ENCODE measurements around the gene CTCFL.

The CTCFL gene

DNA sequence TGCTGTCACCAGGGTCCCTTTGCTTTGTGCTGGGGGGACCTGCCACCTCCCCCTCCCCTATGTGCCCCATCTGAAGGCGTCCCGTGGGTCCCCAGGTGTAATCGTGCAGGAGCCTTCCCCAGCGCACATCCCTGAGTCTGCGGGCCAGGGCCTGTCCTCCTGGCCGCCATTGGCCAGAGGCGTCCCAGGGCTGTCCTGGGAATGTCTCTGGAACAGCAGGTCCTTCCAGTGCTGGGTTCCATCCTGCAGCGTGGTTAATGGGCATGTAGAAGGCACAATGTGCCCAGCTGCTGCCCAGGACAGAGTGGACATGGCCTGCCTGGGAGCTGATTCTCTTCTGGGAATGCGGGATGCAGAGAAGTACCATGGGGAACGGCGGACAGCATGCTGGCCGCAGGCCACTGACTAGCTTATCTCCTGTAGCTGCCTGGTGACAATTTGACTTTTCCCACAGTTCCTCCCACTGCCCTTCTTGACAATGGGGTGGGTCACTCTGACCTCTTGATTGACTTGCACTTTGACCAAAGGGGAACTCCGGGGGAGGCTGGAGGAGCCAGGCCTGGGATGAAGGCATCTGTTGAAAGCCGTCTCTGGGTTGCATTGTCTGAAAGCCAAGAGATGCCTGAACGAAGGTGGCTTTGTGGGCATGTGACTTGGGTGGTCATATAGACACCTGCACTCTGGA is 64.0 kb downstream of the CTCFL start:
- no peak for DNase-seq (ENCODE audit: low read depth)
- no peak overlapping the region for H3K4me3 ChIP-seq (ENCODE audit: control insufficient read depth, low read depth, low read length)
- TF ChIP-seq, protein P1, sequence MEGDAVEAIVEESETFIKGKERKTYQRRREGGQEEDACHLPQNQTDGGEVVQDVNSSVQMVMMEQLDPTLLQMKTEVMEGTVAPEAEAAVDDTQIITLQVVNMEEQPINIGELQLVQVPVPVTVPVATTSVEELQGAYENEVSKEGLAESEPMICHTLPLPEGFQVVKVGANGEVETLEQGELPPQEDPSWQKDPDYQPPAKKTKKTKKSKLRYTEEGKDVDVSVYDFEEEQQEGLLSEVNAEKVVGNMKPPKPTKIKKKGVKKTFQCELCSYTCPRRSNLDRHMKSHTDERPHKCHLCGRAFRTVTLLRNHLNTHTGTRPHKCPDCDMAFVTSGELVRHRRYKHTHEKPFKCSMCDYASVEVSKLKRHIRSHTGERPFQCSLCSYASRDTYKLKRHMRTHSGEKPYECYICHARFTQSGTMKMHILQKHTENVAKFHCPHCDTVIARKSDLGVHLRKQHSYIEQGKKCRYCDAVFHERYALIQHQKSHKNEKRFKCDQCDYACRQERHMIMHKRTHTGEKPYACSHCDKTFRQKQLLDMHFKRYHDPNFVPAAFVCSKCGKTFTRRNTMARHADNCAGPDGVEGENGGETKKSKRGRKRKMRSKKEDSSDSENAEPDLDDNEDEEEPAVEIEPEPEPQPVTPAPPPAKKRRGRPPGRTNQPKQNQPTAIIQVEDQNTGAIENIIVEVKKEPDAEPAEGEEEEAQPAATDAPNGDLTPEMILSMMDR (conservative IDR thresholded peaks at IDR 0.05; ENCODE audit: control insufficient read depth, insufficient read depth, low read depth, low read length) = no peak

DNA sequence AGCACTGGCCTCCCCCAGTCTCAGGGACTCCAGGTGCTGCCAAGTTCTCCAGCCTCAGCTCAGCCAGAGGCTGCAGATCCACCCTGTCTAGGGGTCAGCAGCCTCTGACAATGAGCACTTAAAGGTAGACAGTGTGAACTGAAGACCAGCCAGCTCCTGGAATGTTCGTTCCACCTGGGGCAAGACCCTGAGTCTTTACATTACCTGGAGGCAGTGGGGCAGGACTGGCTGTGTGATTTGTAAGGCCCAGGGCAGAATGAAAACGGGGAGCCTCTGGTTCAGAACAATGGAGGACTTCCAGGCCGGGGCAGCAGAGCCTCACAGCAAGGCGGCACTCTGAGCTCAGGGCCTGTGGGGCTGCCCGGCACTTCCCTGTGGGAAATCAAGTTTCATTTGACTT is 65.0 kb downstream of the CTCFL start:
- no peak overlapping the region for H3K4me3 ChIP-seq (ENCODE audit: control insufficient read depth, low read depth, low read length)
- TF ChIP-seq, protein P1 (conservative IDR thresholded peaks at IDR 0.05; ENCODE audit: control insufficient read depth, insufficient read depth, low read depth, low read length) = no peak
- DNase-seq (ENCODE audit: low read depth) = no peak

DNA sequence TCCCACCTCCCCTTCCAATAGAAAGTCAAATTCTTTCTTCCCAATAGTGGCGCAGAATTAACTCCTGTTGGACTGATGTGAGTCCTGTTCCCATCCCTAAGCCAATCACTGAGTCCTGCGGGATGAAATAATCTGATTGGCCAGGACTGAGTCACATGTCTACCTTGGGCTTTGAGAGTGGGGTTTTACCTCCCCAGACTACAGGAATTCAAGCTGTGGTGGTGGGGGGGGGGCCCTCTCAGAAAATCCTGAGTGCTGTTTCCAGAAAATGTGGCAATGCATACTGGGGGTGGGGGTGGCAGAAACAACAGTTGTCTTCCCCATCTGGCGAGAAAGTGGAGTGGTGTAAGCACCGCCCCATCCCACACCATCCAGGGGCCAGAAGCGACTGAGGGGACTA is 65.7 kb downstream of the CTCFL start:
- TF ChIP-seq, protein P1 (conservative IDR thresholded peaks at IDR 0.05; ENCODE audit: control insufficient read depth, insufficient read depth, low read depth, low read length) = no peak
- DNase-seq (ENCODE audit: low read depth) = no peak
- no peak overlapping the region for H3K4me3 ChIP-seq (ENCODE audit: control insufficient read depth, low read depth, low read length)

DNA sequence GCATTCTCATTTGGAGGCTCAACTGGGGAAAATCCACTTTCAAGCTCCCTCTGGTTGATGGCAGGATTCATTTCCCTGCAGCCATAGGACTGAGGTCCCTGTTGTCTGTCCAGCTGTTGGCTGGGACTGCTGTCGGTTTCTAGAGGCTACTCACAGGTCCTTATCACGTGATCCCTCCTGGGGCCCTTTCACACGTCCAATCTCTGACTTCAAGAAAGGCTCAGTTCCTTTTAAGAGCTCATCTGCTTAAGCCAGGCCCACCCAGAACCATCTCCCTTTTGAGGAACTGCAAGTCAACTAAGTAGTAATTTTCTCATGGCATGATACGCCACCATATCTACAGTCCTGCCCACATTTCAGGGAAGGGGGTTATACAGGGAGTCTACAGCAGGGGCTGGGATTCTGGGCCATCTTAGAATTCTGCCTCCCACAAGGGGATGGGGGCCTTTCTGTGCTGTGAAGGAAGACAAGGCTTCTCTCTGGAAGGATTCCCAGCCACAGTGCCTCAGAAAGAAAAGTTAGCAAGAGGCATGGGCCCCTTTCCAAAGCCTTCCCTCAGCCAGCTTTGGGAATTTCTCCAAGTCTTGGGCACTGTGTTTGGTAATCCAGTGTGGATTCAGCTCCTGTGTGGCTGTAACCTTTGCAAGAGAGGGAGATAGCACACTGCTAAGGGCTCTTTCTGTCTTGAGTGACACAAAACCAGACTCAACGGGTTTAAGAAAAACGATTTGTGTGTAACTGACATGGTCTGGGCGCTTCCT is 66.4 kb downstream of the CTCFL start:
- no peak overlapping the region for H3K4me3 ChIP-seq (ENCODE audit: control insufficient read depth, low read depth, low read length)
- DNase-seq (ENCODE audit: low read depth) = no peak
- TF ChIP-seq, protein P1 (conservative IDR thresholded peaks at IDR 0.05; ENCODE audit: control insufficient read depth, insufficient read depth, low read depth, low read length) = no peak

DNA sequence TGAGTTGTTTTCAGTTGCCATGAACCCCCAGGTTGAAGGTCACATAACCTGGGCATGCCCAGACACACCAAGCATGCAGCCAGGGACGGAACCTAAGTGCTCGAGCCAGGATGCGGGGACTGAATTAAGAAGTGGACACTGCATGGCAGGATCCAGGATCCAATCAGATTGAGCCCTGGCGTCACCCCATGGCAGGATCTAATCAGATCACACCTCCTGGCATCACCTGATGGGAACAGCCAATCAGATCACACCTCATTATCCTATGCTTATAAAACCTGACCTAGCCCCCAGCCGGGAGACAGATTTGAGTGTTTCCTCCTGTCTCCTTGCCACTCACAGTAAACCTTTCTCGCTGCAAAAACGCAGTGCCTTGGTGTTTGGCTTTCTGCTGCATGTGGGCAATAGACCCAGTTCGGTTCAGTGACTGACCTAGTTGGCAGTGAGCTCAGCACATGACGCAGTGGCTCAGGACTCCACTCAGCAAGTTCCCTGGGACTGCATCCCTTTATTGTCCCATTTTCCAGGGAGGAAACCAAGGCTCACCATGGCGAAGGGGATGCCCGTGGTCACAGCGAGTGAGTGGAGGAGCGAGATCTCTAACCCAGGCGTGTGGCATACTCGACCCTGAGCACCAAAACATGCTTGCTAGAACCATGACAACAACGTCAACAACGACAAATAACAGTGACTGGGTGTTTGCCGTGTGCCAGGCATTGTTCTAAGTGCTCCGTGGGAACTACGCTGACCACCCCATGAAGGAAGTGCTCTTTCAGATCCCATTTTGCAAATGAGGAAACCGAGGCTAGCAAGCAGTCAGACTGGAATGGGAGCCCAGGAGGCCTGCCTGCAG is 67.5 kb downstream of the CTCFL start:
- no peak overlapping the region for H3K4me3 ChIP-seq (ENCODE audit: control insufficient read depth, low read depth, low read length)
- TF ChIP-seq, protein P1 (conservative IDR thresholded peaks at IDR 0.05; ENCODE audit: control insufficient read depth, insufficient read depth, low read depth, low read length) = no peak
- no peak for DNase-seq (ENCODE audit: low read depth)

DNA sequence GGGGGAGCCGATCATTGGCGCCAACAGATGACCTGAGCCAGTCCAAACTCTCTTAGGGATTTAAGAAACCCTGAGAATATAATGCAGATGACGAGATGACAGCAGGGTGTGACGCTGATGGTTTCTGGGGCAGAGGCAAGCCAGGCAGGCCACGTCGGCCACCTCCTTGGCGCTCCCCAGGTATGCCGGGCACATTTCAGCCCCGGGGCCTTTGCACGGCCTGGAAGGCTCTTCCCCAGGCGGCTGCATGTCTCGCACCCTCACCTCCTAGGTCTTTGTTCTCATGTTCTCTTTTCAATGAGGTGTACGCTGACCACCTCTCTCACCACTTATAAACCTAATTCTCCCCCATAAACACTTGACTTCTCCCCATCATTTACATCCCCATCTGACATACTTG is 68.8 kb downstream of the CTCFL start:
- TF ChIP-seq, protein P1 (conservative IDR thresholded peaks at IDR 0.05; ENCODE audit: control insufficient read depth, insufficient read depth, low read depth, low read length) = no peak
- no peak overlapping the region for H3K4me3 ChIP-seq (ENCODE audit: control insufficient read depth, low read depth, low read length)
- no peak for DNase-seq (ENCODE audit: low read depth)
